Trophoblast cell (in vitro differentiated cells and primary cell): ENCODE data around the gene VIT.

Source experiments
- DNase-seq, 2 donors: peaks; one replicate each; pipeline ENCODE4 v3.0.0-alpha.2; 2016
- H2AFZ ChIP-seq: 2 replicates; pipeline ENCODE4 v1.6.1; 2013; ENCODE audit warnings: low read length, moderate library complexity, mild to moderate bottlenecking; ENCODE audit not compliant: insufficient read depth, poor library complexity
- H2AK5ac ChIP-seq: 2 replicates; pipeline ENCODE4 v1.6.1; 2013; ENCODE audit warnings: mild to moderate bottlenecking, low read length
- H2BK120ac ChIP-seq: 2 replicates; pipeline ENCODE4 v1.6.1; 2013; ENCODE audit warnings: low read length, mild to moderate bottlenecking, moderate library complexity; ENCODE audit not compliant: insufficient read depth, poor library complexity
- H2BK12ac ChIP-seq: 2 replicates; pipeline ENCODE4 v1.6.1; 2013; ENCODE audit warnings: mild to moderate bottlenecking, low read length, moderate library complexity
- H2BK5ac ChIP-seq: 2 replicates; pipeline ENCODE4 v1.6.1; 2013; ENCODE audit warnings: low read length, low read depth, moderate library complexity, mild to moderate bottlenecking; ENCODE audit not compliant: poor library complexity
- H3K14ac ChIP-seq: 2 replicates; pipeline ENCODE4 v1.6.1; 2013; ENCODE audit warnings: mild to moderate bottlenecking, low read length
- H3K18ac ChIP-seq: 2 replicates; pipeline ENCODE4 v1.6.1; 2013; ENCODE audit warnings: mild to moderate bottlenecking, low read length
- H3K23ac ChIP-seq: 2 replicates; pipeline ENCODE4 v1.6.1; 2013; ENCODE audit warnings: low read length
- H3K27ac ChIP-seq: 2 replicates; pipeline ENCODE4 v1.5.1; 2013; ENCODE audit warnings: low read depth, mild to moderate bottlenecking, inconsistent platforms, low read length, moderate library complexity
- H3K27me3 ChIP-seq: 2 replicates; pipeline ENCODE4 v1.6.1; 2013; ENCODE audit warnings: inconsistent platforms, mild to moderate bottlenecking, low read length, moderate library complexity; ENCODE audit not compliant: insufficient read depth
- H3K36me3 ChIP-seq, 2 experiments: 1 replicate in 1 of 2; 2 replicates in 1 of 2; pipeline ENCODE4 v1.6.1; 2013; ENCODE audit warnings: low read length in 2 of 2, mild to moderate bottlenecking in 2 of 2, moderate library complexity in 1 of 2; ENCODE audit not compliant: insufficient read depth in 2 of 2, control insufficient read depth in 1 of 2
- H3K4ac ChIP-seq: 2 replicates; pipeline ENCODE4 v1.6.1; 2013; ENCODE audit warnings: low read depth, mild to moderate bottlenecking, low read length, moderate library complexity
- H3K4me1 ChIP-seq, 2 experiments: 1 replicate in 1 of 2; 2 replicates in 1 of 2; pipeline ENCODE4 v1.6.1; 2013; ENCODE audit warnings: low read length in 2 of 2, mild to moderate bottlenecking in 2 of 2, moderate library complexity in 1 of 2; ENCODE audit not compliant: insufficient read depth in 2 of 2, control insufficient read depth in 1 of 2
- H3K4me2 ChIP-seq: 2 replicates; pipeline ENCODE4 v1.6.1; 2013; ENCODE audit warnings: inconsistent platforms, mild to moderate bottlenecking, low read length, moderate library complexity
- H3K4me3 ChIP-seq: 2 replicates; pipeline ENCODE4 v1.5.1; 2013; ENCODE audit warnings: mild to moderate bottlenecking, low read depth, low read length, inconsistent platforms
- H3K79me1 ChIP-seq: one replicate; pipeline ENCODE4 v1.6.1; 2013; ENCODE audit warnings: low read length
- H3K79me2 ChIP-seq: 2 replicates; pipeline ENCODE4 v1.6.1; 2013; ENCODE audit warnings: low read length, mild to moderate bottlenecking; ENCODE audit not compliant: control insufficient read depth, insufficient read depth, poor library complexity
- H3K9ac ChIP-seq: 2 replicates; pipeline ENCODE4 v1.6.1; 2013; ENCODE audit warnings: mild to moderate bottlenecking, low read length
- H3K9me3 ChIP-seq: 2 replicates; pipeline ENCODE4 v1.6.1; 2013; ENCODE audit warnings: low read depth, mild to moderate bottlenecking, control low read depth, inconsistent platforms, low read length; ENCODE audit not compliant: insufficient read depth
- H4K12ac ChIP-seq: 2 replicates; pipeline ENCODE4 v1.6.1; 2013; ENCODE audit warnings: low read depth, mild to moderate bottlenecking, low read length, moderate library complexity
- H4K8ac ChIP-seq: 2 replicates; pipeline ENCODE4 v1.6.1; 2013; ENCODE audit warnings: low read depth, mild to moderate bottlenecking, low read length, moderate library complexity
- H4K91ac ChIP-seq: one replicate; pipeline ENCODE4 v1.6.1; 2013; ENCODE audit warnings: low read depth, mild to moderate bottlenecking, low read length, moderate library complexity
- WGBS: extraction: QIAGEN DNeasy Blood & Tissue Kit; methylation state at CpG from one replicate; pipeline ENCODE4 v1.1.7; 2013; ENCODE audit warnings: missing lambda C conversion rate; ENCODE audit not compliant: insufficient read length, insufficient coverage; ENCODE audit errors: extremely low coverage; 5-methylcytosine and 5-hydroxymethylcytosine counted together

Gene VIT

GRCh38 chr2:36737131-36737750 lies 40.7 kb downstream of the VIT start:
- no peaks in the 10 kb centered on the region for H3K79me2 ChIP-seq
- H3K4me1 ChIP-seq, result peaks cover 0 to 6% of the 10 kb centered on the region in 2 experiments
- no peak overlapping the region for H4K12ac ChIP-seq
- no peaks in the 10 kb centered on the region for H3K79me1 ChIP-seq
- H2BK5ac ChIP-seq, result no peak overlapping the region
- WGBS, result no CpG with 5 or more reads among the region's 4 CpGs
- no peak overlapping the region for H2BK12ac ChIP-seq
- H4K8ac ChIP-seq, result no peak overlapping the region
- no peaks in the 10 kb centered on the region for H3K36me3 ChIP-seq
- DNase-seq, result peak; percentile 49 to 95
- H3K9me3 ChIP-seq, result no peaks in the 10 kb centered on the region
- no peak overlapping the region for H3K9ac ChIP-seq
- H3K4ac ChIP-seq, result no peak overlapping the region
- no peak overlapping the region for H2AK5ac ChIP-seq
- H3K23ac ChIP-seq, result no peak overlapping the region
- no peak overlapping the region for H3K27ac ChIP-seq
- no peaks in the 10 kb centered on the region for H3K27me3 ChIP-seq
- no peak overlapping the region for H3K14ac ChIP-seq
- H3K18ac ChIP-seq, result no peak overlapping the region
- H4K91ac ChIP-seq, result no peak overlapping the region
- no peak overlapping the region for H2BK120ac ChIP-seq
- H2AFZ ChIP-seq, result no peak overlapping the region
- no peak overlapping the region for H3K4me2 ChIP-seq
- no peak overlapping the region for H3K4me3 ChIP-seq

- Histone ChIP-seq H3K4me3 (no peak overlapping the region), H4K91ac (no peak overlapping the region), H3K79me2 (no peaks in the 10 kb centered on the region), H4K8ac (no peak overlapping the region), H3K23ac (no peak overlapping the region), H3K18ac (no peak overlapping the region), H3K4me2 (no peak overlapping the region), H3K9me3 (no peaks in the 10 kb centered on the region), H2AK5ac (no peak overlapping the region), H3K4ac (no peak overlapping the region), H2BK12ac (no peak overlapping the region), H3K79me1 (no peaks in the 10 kb centered on the region), H3K27me3 (no peaks in the 10 kb centered on the region), H3K36me3 (no peaks in the 10 kb centered on the region), H2AFZ (no peak overlapping the region), H2BK5ac (no peak overlapping the region), H3K4me1 (no peaks in the 10 kb centered on the region), H2BK120ac (no peak overlapping the region), H3K27ac (no peak overlapping the region), H3K14ac (no peak overlapping the region), H3K9ac (no peak overlapping the region), H4K12ac (no peak overlapping the region)
- WGBS, result no CpG with 5 or more reads among the region's 5 CpGs
- DNase-seq, result no peak
Observed at GRCh38 chr2:36740061-36740460, 43.6 kb downstream of the VIT start.

- H3K14ac ChIP-seq, result no peak overlapping the region
- no peaks in the 10 kb centered on the region for H3K4me1 ChIP-seq
- WGBS, result no CpG with 5 or more reads among the region's 5 CpGs
- H2BK120ac ChIP-seq, result no peak overlapping the region
- no peak overlapping the region for H4K91ac ChIP-seq
- no peak overlapping the region for H3K4ac ChIP-seq
- no peaks in the 10 kb centered on the region for H3K79me2 ChIP-seq
- no peak for DNase-seq
- H2BK5ac ChIP-seq, result no peak overlapping the region
- H3K23ac ChIP-seq, result no peak overlapping the region
- no peak overlapping the region for H3K9ac ChIP-seq
- H2AFZ ChIP-seq, result no peak overlapping the region
- no peaks in the 10 kb centered on the region for H3K36me3 ChIP-seq
- no peak overlapping the region for H2BK12ac ChIP-seq
- no peak overlapping the region for H3K27ac ChIP-seq
- no peak overlapping the region for H3K4me3 ChIP-seq
- H2AK5ac ChIP-seq, result no peak overlapping the region
- H3K9me3 ChIP-seq, result no peaks in the 10 kb centered on the region
- H3K18ac ChIP-seq, result no peak overlapping the region
- no peaks in the 10 kb centered on the region for H3K79me1 ChIP-seq
- H3K27me3 ChIP-seq, result no peaks in the 10 kb centered on the region
- H4K8ac ChIP-seq, result no peak overlapping the region
- H4K12ac ChIP-seq, result no peak overlapping the region
- H3K4me2 ChIP-seq, result no peak overlapping the region
Observed at GRCh38 chr2:36741188-36741837, 44.8 kb downstream of the VIT start.

GRCh38 chr2:36743954-36744353 lies 47.4 kb downstream of the VIT start:
- no peak overlapping the region for H2AFZ ChIP-seq
- no peak overlapping the region for H2AK5ac ChIP-seq
- H3K4me1 ChIP-seq, result no peaks in the 10 kb centered on the region
- H3K4me2 ChIP-seq, result no peak overlapping the region
- H3K23ac ChIP-seq, result no peak overlapping the region
- no peak overlapping the region for H3K4me3 ChIP-seq
- H3K27me3 ChIP-seq, result no peaks in the 10 kb centered on the region
- no peak overlapping the region for H3K4ac ChIP-seq
- H3K27ac ChIP-seq, result no peak overlapping the region
- no peak overlapping the region for H3K18ac ChIP-seq
- no peaks in the 10 kb centered on the region for H3K79me2 ChIP-seq
- H2BK5ac ChIP-seq, result no peak overlapping the region
- no peak overlapping the region for H3K14ac ChIP-seq
- no peak overlapping the region for H4K8ac ChIP-seq
- no peaks in the 10 kb centered on the region for H3K79me1 ChIP-seq
- H3K9ac ChIP-seq, result no peak overlapping the region
- H3K36me3 ChIP-seq, result no peaks in the 10 kb centered on the region
- no peak overlapping the region for H4K91ac ChIP-seq
- no CpG with 5 or more reads among the region's 2 CpGs for WGBS
- H3K9me3 ChIP-seq, result no peaks in the 10 kb centered on the region
- DNase-seq, result no peak
- H2BK12ac ChIP-seq, result no peak overlapping the region
- H2BK120ac ChIP-seq, result no peak overlapping the region
- no peak overlapping the region for H4K12ac ChIP-seq
